Sigmoid colon (tissue), 7 donors: ENCODE data around the gene DNAJA3. TPM values are rescaled to one million over a fixed set of nuclear protein-coding genes. Genes with fewer than 3 reads are reported as not detected.
"Not testable (repeated sequence)": the region's sequence is repeated elsewhere in the genome, so short reads cannot be mapped to it uniquely, and the experiment has no call there.

Experiments
- DNase-seq: peaks from one replicate; pipeline ENCODE4 v3.0.0-alpha.2; 2019
- H3K27ac ChIP-seq, 4 donors: fragments of 200-600 bp; sonication (generic); one replicate each; pipeline ENCODE4 v1.5.1; 2016 to 2019; ENCODE audit warnings: mild to moderate bottlenecking in 1 of 4
- H3K27me3 ChIP-seq, 3 donors: fragments of 200-600 bp; sonication (generic); one replicate each; pipeline ENCODE4 v1.5.1; 2019; ENCODE audit warnings: mild to moderate bottlenecking in 1 of 3
- H3K36me3 ChIP-seq, 4 donors: fragments of 200-600 bp; sonication (generic); one replicate each; pipeline ENCODE4 v1.5.1; 2016 to 2019
- H3K4me1 ChIP-seq, 4 donors: fragments of 200-600 bp; sonication (generic); one replicate each; pipeline ENCODE4 v1.5.1; 2017 to 2019
- H3K4me3 ChIP-seq, 4 donors: fragments of 200-600 bp; sonication (generic); one replicate each; pipeline ENCODE4 v1.5.1; 2017 to 2019; ENCODE audit warnings: mild to moderate bottlenecking in 2 of 4, moderate library complexity in 1 of 4
- H3K9me3 ChIP-seq, 4 donors: fragments of 200-600 bp in 3 of 4; sonication (generic) in 3 of 4; one replicate each; pipeline versions ENCODE4 v1.5.1 to v1.6.1; 2013 to 2019
- EP300 ChIP-seq, 4 donors: sonication (generic); formaldehyde crosslinking; IDR thresholded peaks; one replicate each; pipeline ENCODE4 v1.6.1; 2017; ENCODE audit warnings: antibody characterized with exemption in 4 of 4
- POLR2A ChIP-seq, 2 donors: fragments of 450-650 bp; IDR thresholded peaks; one replicate each; pipeline ENCODE4 v1.6.1; 2016; ENCODE audit warnings: antibody characterized with exemption in 2 of 2, mild to moderate bottlenecking in 2 of 2, moderate library complexity in 2 of 2
- POLR2AphosphoS5 ChIP-seq, 4 donors: sonication (generic); formaldehyde crosslinking; IDR thresholded peaks; one replicate each; pipeline ENCODE4 v1.6.1; 2017; ENCODE audit warnings: antibody characterized with exemption in 4 of 4
- WGBS, 2 donors: extraction: QIAGEN DNeasy Blood & Tissue Kit; methylation state at CpG; one replicate each; pipeline ENCODE4 v1.1.7; 2013; 5-methylcytosine and 5-hydroxymethylcytosine counted together
- intact Hi-C: fragments of 100-400 bp; cut with DNase I; formaldehyde crosslinking; loops from one replicate; pipeline ENCODE4 v1.15.1; 2023
- polyA plus RNA-seq, 3 donors: library from polyadenylated mRNA; stranded (reverse); fragments of 200-250 nt; gene quantifications; one replicate each; pipeline ENCODE4 v1.2.3, GENCODE V29; 2013
- total RNA-seq, 4 donors: library from RNA; depleted of rRNA; stranded (reverse); fragments of >200 nt; gene quantifications; one replicate each; pipeline ENCODE4 v1.1.0, GENCODE V29; 2016
- TF ChIP-seq, protein P1 (sequence below), 4 experiments: fragments of 450-650 bp in 3 of 4; fragments of 200-600 bp in 1 of 4; IDR thresholded peaks; one replicate each; pipeline ENCODE4 v1.5.1; 2016 to 2019; ENCODE audit warnings: antibody characterized with exemption in 4 of 4, mild to moderate bottlenecking in 3 of 4, moderate library complexity in 2 of 4
- donor health status: healthy with polysubstance abuse.
- donor health status: Bipolar disorder and iron deficiency.
- donor health status: healthy.

The DNAJA3 gene
- total and polyA plus RNA-seq, 7 donors = 28.2 to 53.3 (median 44.2) TPM

DNA sequence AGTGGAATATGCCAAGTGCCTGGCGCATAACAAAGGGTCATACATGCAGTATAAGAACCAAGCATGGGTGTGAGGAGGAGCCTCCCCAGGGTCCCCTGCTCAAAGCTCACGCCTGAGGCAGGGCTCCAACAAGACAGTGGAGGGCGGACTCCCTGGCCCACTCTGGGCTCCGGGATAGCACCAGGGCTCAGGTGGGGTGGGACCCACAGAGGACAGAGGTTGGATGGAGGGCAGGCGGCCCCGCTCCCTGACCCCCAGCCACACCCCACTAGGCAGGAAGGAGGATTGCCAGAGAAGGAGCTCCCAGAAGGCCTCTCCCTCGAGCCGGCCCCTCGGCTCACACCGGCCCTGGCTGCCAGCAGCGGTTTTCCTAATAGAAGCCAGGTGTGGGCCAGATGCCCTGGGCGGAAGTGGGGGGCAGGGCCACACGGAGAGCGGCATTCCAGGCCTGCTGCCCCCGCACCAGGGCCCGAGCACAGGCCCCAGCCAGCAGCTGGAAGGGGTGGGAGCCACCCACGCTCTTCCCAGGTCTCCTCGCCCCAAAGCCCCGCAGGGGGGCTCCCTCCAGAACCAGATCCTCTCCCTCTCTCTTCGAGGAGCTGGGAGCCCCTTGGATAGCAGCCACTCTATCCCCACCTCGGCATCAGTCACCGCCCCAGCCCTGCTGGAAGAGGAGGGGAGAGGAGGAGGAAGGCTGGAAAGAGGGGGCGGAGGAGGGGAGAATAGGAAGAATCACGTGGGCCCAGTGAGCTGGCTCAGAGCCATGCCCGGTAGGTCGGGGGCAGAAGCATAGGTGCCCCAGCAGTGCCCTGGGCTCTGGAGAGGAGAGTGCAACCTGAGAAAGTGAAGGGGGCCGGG lies 33.1 kb upstream of the DNAJA3 start:
- intact Hi-C loops = no loop called here
- 78% methylated on average over 27 of the region's 27 CpGs for WGBS, 2 donors
- DNase-seq = no peak
- Histone ChIP-seq H3K4me1 (peaks cover 0 to 28% (median 21%) of the 10 kb centered on the region in 4 donors), H3K36me3 (peaks cover 0 to 14% (median 4%) of the 10 kb centered on the region in 4 donors), H3K4me3 (no peak overlapping the region), H3K27me3 (no peaks in the 10 kb centered on the region), H3K27ac (peak overlapping the region; percentile 54 to 64 (median 62)), H3K9me3 (no peaks in the 10 kb centered on the region)
- TF ChIP-seq POLR2AphosphoS5 (IDR thresholded peaks at IDR 0.05) = peak in 3 of 4 donors; percentile 33 to 39 (median 39)
- no peak for TF ChIP-seq EP300 (IDR thresholded peaks at IDR 0.05)

DNA sequence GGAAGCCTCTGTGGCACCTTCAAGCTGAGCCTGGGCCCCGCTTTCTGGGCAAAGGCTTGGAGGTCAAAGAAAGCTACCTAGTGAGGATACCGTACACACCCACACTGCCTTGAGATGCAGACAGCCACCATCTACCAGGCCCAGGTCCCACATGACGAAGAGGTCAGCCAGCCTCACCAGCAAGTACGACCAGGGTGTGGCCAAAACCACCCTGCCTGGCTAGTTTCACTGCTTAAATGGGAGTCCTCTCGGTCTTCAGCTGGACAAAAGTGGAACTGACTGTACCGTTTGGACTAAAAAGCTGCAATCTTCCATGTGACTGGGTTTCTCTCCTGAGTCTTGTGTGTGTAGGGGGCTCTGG lies 32.4 kb upstream of the DNAJA3 start:
- H3K9me3 ChIP-seq = no peaks in the 10 kb centered on the region
- peaks cover 0 to 28% (median 18%) of the 10 kb centered on the region in 4 donors for H3K4me1 ChIP-seq
- intact Hi-C loops = no loop called here
- H3K27ac ChIP-seq = peak overlapping the region; percentile 54 to 64 (median 62)
- H3K27me3 ChIP-seq = no peaks in the 10 kb centered on the region
- no peak for DNase-seq
- WGBS, 2 donors = 73 to 79% methylated on average over 6 of the region's 6 CpGs
- no peak overlapping the region for H3K4me3 ChIP-seq
- TF ChIP-seq POLR2AphosphoS5 (IDR thresholded peaks at IDR 0.05) (no peak), EP300 (IDR thresholded peaks at IDR 0.05) (no peak), POLR2A (IDR thresholded peaks at IDR 0.05) (no peak)
- TF ChIP-seq, protein P1, sequence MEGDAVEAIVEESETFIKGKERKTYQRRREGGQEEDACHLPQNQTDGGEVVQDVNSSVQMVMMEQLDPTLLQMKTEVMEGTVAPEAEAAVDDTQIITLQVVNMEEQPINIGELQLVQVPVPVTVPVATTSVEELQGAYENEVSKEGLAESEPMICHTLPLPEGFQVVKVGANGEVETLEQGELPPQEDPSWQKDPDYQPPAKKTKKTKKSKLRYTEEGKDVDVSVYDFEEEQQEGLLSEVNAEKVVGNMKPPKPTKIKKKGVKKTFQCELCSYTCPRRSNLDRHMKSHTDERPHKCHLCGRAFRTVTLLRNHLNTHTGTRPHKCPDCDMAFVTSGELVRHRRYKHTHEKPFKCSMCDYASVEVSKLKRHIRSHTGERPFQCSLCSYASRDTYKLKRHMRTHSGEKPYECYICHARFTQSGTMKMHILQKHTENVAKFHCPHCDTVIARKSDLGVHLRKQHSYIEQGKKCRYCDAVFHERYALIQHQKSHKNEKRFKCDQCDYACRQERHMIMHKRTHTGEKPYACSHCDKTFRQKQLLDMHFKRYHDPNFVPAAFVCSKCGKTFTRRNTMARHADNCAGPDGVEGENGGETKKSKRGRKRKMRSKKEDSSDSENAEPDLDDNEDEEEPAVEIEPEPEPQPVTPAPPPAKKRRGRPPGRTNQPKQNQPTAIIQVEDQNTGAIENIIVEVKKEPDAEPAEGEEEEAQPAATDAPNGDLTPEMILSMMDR (IDR thresholded peaks at IDR 0.05) = no peak
- peaks cover 0 to 8% (median 2%) of the 10 kb centered on the region in 4 donors for H3K36me3 ChIP-seq

DNA sequence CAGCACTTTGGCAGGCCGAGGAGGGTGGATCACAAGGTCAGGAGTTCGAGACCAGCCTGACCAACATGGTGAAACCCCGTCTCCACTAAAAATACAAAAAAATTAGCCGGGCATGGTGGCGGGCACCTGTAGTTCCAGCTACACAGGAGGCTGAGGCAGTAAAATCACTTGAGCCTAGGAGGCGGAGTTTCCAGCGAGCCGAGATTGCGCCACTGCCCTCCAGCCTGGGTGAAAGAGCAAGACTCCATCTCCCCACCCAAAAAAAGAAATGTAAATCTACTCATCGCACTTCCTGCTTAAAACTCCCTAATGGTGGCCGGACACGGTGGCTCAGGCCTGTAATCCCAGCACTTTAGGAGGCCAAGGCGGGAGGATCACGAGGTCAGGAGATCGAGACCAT lies 31.8 kb upstream of the DNAJA3 start:
- DNase-seq, H3K9me3 ChIP-seq, intact Hi-C loops, H3K27me3 ChIP-seq, H3K4me3 ChIP-seq, H3K36me3 ChIP-seq: not testable (repeated sequence)
- H3K27ac ChIP-seq = peak overlapping the region in 2 of 4 donors; percentile 61 to 64
- peaks cover 0 to 28% (median 18%) of the 10 kb centered on the region in 4 donors for H3K4me1 ChIP-seq
- WGBS, 2 donors = 96% methylated on average over 15 of the region's 15 CpGs

DNA sequence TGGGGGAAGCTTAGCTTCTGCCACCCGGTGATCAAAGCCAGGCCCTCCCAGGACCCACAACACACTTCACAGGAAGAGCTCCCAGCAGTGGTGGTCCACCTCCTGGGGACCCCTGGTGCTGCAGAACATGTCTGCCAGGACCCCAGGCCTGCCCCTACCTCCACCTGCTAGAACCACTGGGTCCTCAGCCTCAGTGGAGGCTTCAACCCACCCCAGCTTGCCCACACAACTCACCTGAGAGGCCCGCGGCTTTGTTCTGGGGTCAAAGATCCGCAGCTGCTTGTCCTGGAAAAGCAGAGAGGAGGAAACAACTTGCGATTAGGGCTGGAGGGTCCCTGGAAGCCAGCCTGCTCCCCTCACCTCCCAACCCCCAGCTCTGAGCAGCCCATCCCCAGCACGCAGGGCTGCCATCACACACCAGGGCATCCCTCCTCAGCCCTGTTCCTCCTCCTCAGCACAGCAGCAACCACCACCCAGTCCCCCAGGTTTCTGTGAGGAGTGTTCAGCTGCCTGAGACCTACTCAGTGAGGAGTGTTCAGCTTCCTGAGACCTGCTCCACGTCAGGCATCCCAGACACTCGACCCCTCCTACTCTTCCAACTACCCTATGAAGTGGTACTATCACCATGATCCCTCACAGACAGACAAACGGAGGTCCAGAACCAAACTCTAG lies 30.5 kb upstream of the DNAJA3 start:
- no peaks in the 10 kb centered on the region for H3K9me3 ChIP-seq
- no peaks in the 10 kb centered on the region for H3K27me3 ChIP-seq
- peak overlapping the region in 2 of 4 donors; percentile 61 to 64 for H3K27ac ChIP-seq
- H3K36me3 ChIP-seq = peaks cover 0 to 4% (median 0%) of the 10 kb centered on the region in 4 donors
- H3K4me1 ChIP-seq = peaks cover 0 to 28% (median 18%) of the 10 kb centered on the region in 4 donors
- TF ChIP-seq, protein P1 (IDR thresholded peaks at IDR 0.05) = no peak
- TF ChIP-seq POLR2A (IDR thresholded peaks at IDR 0.05) = no peak
- intact Hi-C loops = no loop called here
- 84 to 88% methylated on average over 9 of the region's 9 CpGs for WGBS, 2 donors
- H3K4me3 ChIP-seq = no peak overlapping the region
- DNase-seq = no peak

DNA sequence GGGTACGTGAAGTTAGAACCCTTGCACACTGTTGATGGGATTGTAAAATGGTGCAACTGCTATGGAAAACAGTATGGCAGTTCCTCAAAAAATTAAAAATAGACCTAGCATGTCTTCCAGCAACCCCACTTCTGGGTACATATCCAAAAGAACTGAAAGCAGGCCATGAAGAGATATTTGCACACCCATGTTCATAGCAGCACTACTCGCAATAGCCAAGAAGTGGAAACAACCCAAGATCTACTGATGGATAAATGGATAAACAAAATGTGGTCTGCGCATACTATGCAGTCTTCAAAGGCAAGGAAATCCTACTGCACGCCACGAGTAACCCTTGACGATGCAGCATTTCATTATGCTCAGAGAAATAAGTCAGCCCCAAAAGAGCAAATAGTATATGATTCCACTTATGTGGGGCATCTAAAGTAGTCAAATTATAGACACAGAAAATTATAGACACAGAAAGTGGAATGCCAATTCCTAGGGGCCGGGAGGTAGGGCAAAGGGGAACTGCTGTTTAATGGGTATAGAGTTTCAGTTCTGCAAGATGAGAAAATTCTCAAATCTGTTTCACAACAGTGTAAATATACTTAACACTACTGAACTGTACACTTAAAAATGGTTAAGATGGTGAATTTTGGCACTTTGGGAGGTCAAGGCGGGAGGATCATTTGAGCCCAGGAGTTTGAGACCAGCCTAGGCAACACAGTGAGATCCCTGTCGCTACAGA lies 26.5 kb upstream of the DNAJA3 start:
- Histone ChIP-seq H3K27ac (no peak overlapping the region), H3K27me3 (no peaks in the 10 kb centered on the region), H3K9me3 (no peaks in the 10 kb centered on the region), H3K4me1 (peaks cover 0 to 13% (median 6%) of the 10 kb centered on the region in 4 donors), H3K36me3 (peaks cover 0 to 24% (median 7%) of the 10 kb centered on the region in 4 donors), H3K4me3 (no peak overlapping the region)
- 89 to 96% methylated on average over 9 of the region's 9 CpGs for WGBS, 2 donors
- intact Hi-C loops = no loop called here
- no peak for TF ChIP-seq POLR2A (IDR thresholded peaks at IDR 0.05)
- TF ChIP-seq, protein P1 (IDR thresholded peaks at IDR 0.05) = no peak
- no peak for TF ChIP-seq POLR2AphosphoS5 (IDR thresholded peaks at IDR 0.05)
- TF ChIP-seq EP300 (IDR thresholded peaks at IDR 0.05) = no peak
- DNase-seq = no peak
